ENCODE measurements around the gene HES5. TPM values are rescaled to one million over a fixed set of nuclear protein-coding genes. Genes with fewer than 3 reads are reported as not detected.

The HES5 gene
- total RNA-seq, 1 donor from 2014 or later = 1.5 TPM

DNA sequence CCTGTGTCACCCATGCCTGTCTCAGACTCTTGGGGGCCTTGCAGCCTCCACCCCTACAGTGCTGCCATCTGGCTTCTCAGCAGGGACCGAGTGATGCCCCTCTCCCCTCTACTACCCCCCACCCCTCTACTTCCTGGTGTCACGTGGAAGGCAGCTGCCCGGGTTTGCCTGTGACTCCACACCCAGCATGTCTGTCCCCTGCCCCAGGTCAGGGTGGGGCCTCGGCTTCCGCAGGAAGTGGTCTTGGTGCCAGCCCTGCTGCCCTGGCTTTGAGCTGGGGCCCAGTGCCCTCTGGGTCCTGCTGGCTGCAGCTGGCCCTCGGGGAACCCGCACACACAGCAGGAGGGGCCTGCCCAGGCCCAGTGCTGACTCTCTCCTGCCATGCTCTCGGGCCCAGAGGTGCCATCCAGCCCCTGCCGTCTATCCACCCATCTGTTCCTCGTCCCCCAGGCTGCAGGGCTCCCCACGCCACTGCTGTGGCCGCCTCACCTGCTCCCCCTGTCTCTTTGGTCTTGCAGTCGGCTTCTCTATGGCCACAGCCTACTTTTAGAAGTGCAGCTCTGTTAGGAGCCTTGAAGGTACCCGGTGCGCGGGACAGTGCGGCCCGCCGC is 30.0 kb downstream of the HES5 start:
- no peak for DNase-seq

DNA sequence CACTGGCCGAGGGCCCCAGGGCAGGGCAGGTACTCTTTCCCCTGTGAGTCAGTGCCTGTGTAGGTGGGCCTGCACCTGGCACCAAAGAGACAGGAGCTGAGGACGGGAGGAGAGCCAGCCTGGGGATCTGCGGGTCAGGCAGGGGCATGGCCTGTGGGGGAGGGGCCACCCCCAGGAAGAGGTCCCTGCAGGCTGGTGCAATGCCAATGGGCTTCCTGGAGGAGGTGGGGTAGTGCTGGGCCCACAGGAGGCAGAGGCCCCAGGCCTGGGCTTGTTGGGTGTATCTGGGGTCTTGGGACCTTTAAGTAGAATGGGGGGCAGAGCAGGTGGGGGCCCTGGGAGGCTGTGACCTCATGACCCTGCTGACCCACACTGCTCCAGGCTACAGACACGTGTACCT is 30.8 kb downstream of the HES5 start:
- no peak for DNase-seq

DNA sequence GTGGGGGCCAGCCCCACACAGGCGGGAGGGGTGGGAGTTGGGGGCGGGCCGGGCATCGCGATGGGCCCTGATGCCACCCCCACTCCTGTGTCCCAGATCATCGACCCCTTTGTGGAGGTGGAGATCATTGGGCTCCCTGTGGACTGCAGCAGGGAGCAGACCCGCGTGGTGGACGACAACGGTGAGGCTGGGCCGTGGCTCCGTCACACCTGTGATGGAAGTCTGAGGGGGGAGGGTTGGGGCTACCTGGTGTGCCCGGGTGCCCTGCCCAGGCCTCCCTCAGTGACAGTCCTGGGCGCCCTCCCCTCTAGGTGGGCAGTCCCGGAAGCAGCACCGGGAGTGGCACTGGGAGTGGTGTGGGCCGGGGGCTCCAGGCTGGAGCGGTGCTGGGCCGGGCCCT is 31.4 kb downstream of the HES5 start:
- no peak for DNase-seq

DNA sequence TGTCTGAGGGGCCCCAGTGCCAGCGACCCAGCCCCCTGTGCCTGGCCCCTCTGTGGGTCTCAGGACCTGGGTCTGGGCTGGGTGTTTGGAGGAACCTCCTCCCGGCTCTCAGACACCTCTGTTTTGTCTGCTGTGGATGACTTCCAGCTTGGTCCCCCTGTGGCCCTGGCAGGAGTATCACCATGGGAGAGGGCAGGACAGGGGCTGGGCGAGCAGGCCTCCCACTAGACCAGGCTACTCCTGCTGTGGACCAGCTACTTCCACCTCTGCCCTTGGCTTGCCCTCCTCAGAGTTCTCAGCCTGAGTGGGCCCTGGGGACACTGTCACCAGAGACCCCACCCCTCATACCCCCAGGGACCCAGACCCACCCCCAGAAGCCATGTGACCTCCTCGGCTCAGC is 32.2 kb downstream of the HES5 start:
- no peak for DNase-seq

DNA sequence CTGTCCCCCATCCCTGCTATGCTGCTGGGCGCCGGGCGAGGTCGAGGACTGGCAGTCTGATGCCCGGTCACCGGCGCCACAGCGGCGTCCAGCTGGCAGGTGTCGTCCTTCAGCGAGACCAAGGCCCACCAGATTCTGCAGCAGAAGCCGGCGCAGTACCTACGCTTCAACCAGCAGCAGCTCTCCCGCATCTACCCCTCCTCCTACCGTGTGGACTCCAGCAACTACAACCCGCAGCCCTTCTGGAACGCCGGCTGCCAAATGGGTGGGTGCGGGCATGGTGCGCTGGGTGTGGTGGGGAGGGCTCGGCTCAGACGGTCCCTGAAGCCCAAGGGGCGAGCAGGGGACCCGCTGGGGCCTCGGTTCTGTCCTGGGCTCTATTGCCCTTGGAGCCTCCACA is 33.3 kb downstream of the HES5 start:
- DNase-seq = no peak

DNA sequence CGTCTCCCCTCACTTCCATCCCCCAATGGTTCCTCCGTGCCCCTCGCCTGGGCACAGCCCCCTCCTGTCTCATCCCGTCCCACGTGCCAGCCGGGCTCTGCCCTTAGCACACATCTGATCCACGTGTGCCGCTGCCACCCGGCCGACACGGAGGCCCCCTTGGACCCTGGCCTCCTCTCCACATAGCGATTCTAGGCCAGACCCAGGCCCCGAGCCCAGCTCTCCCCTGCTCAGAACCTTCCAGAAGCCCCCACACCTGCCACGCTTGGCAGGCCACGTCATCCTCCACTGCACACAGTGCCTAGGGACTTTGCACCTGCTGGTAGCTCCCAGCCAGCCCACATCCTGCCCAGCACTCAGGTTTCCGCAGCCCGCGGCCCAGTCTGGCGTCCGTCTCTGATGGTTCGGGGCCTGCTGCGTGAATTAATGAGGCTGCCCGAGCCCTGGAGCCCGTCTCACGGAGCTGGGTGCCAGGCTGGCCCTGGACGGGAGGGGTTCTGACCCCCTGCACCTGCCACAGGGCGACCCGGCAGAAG is 33.9 kb downstream of the HES5 start:
- no peak for DNase-seq

DNA sequence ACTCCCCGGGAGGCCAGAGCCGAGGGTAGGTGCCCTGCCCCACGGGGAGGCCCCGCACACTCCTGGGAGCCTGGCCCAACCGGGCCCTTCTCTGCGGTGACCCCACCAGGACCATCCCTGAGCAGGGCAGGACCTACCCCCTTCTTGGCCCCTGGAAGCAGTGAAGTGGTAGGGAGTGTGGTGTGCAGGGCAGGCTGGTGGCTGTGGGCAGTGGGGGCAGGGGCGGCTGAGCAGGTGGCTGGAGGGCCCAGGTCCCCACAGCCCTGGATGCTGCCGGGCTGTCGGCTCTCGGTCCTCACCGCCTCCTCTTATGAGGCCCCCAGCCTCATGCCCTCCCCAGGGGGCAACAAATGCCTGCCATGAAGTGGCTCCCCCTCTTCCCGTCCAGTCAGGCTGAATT is 34.5 kb downstream of the HES5 start:
- no peak for DNase-seq

DNA sequence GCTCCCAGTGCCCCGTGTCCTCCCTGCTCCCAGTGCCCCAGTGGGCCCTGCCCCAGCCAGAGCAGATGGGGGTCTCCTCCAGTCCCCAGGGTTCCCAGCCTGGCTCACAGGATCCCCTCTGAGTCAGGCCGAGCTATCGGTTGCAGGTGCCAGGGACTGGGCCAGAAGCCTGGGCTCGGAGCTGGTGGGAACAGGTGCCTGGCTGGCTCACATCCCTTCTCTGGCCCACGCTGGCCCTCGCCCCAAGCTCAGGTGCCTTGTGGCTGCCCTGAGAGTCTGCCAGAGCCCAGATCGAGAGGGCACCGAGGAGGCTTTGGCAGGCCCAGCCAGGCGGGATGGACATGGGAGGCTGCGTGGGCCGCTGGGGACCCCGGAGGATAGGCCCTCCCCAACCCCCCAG is 35.0 kb downstream of the HES5 start:
- DNase-seq = no peak

DNA sequence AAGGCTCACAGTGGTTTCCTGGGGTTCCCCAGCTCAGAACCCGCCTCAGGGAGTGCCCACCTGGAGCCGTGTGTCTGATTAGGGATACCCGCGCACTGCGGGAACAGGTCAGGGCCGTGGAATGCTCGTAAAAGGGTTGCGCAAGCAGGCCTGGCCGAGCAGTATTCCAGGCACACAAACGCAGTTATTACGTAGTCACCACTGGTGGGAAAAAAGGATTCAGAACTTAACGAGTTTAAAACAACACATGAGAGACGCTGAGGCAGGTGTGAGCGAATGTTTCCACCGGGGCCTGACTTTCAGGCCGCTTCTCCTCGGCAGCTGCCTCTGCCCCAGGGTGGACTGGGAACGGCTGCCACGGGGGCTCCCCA is 35.8 kb downstream of the HES5 start:
- DNase-seq = no peak

DNA sequence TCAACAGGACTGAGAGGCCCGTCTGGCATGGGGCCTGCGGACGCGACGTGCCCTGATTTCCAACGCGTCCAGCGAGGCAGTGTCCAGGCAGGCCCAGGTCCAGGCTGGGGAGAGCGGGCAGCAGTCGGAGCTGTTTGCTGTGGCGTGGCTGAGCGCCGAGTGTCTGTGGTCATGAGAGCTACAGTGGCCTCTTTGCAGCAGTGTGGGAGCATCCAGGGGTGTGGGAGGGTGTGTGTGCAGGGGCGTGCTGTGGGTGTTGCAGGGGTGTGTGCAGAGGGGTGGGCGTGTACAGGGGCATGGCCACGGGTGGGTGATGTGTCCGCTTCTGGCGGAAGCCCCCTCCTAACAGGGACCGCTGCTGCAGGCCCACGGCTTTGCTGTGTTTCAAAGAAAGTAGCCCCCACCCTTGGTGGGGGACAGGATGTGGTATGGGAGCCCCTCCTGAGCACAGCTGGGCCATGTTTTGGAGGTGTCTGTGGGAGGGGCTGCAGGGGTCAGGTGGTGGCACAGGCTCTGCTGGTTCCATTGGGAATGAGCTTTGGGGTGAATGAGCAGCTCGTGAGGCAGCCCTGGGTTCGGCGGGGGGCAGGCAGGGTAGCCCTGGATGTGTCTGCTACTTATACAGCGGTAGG is 36.3 kb downstream of the HES5 start:
- DNase-seq = no peak

DNA sequence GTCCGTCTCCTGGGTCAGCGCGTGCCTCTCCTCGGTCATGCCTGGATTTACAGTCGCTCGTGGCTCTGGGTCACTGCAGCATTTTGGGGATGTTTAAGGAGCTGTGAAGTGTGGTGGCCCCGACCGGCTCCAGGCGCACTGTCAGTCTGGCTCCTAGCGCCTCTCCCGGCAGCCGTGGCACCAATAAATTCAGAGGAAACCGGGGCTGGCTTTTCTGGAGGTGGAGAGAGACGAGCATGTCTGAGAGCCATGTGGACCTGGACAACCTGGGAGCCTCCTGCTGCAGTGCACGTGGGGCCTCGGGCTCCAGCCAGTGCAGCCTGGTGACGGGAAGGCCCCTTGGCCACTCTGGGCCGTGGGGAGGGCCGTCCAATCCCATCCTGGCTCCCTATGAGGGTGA is 36.8 kb downstream of the HES5 start:
- DNase-seq = no peak

DNA sequence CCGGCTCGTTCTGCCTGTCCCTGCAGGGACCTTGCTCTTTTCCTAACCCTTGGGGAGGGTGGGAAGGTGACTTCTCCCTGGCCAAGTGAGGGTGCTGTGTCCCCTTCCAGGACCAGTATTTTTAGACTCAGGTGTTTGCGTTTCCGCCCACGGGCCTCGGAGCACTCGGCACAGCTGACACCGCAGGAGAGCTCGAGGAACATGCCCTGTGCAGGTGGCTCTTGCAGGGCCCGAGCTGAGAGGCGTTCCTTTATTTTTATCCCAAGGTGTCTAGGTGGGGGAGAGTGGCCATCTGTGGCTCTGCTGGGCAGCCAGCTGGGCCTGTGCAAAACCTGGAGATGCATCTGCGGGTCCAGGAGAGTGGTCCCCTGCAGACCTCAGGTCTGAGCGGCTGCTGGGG is 38.0 kb downstream of the HES5 start:
- no peak for DNase-seq

DNA sequence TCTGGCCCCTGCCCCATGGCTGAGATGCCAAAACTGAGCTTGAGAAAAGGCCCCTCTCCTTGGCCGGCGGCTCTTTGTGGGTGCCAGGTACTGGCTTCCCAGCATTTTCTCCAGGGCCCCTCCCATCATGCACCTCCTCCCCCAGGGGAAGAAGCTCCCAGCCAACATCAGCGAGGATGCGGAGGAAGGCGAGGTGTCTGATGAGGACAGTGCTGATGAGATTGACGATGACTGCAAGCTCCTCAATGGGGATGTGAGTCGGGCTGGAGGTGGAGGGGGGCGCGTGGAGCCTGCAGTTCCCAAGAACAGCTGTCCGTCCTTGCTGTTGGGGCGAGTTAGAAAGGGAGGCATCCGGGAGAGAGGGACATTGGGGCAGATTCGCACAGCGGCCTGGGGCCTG is 40.4 kb downstream of the HES5 start:
- DNase-seq = no peak

DNA sequence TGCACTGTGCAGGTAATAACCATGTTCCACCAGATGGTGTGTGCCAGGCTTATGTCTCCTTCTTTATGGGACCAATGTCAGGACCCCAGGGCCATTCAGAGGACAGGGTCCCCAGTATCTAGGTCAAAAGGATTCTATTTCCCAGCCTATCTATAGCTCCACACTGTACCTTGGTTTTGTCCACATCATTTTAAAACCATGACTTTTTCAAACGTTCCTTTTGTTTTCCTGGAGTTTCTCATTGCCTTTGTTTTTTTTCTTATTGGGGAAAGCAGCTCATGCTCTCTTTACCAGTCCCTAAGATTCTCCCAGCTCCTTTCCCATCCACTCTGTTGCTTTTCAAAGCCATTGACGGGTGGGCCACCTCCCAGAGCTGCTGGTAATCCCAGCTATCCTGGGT is 41.4 kb downstream of the HES5 start:
- DNase-seq = no peak

DNA sequence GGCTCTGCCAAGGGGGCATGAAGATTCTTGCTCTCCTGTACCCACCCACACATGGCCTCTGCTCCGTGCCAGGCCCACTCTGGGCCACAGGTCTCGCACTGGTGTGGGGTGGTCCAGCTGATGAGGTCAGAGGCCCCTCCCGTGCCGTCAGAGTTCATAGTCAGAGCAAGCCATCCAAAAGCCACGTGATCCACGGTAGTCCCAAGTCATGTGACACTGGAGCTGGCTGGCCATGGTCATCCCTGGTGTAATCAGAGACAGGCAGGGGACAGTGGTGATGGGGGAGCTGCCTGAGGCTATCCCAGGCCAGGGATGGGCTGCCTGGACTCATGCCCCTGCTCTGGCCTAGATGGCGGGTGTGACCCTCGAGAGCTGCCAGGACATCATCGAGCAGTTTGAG is 43.5 kb downstream of the HES5 start:
- DNase-seq = no peak

DNA sequence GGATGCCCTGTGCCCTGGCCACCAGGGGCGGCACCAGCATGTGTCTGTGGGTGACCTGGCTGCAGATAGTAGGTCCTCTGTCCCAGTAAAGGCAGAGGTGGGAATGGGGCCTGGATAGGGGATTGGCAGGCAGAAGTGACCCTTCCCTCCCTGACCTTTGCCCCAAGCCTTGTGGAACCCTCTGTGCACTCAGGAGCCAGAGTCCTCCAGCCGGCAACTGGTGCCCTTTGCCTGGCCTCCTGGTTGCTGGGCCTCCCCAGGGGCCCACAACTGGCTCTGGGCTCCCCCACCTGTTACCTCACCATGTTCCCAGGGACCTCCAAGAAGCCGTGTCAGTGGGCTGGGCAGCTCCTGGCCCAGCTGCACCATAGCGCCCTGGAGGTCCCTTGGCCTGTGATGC is 44.0 kb downstream of the HES5 start:
- DNase-seq = no peak

DNA sequence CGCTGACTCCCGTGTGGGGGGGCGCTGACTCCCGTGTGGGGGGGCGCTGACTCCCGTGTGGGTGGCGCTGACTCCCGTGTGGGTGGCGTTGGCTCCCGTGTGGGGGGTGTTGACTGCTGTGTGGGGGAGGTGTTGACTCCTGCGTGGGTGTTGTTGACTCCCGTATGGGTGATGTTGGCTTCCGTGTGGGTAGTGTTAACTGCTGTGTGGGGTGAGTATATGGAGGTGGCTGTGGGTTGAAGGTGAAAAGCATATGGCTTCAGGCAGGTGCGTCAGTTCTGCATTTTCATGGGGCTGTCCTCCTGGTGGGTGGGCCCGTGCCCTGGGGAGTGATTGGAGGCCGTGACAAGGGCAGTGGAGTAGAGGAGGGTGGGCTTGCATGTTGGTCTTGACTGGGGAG is 46.1 kb downstream of the HES5 start:
- DNase-seq = no peak

DNA sequence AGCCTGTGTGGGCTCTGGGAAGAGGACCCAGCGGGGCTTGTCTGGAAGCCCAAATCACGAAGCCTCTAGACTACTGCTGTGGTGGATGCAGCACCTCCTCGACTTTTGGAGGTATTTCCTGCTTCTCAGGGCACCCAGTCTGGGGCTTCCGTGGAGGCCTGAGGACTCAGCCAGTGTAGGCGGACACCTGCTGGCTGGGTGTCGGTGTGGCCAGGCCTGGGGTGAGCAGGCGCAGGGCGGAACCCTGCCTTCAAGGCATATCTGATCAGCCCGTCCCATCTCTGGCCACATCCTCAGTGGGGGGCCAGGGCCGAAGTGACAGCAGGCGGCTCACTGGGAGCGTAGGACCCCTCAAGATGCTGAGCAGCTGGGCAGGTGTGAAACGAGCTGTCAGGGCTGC is 47.0 kb downstream of the HES5 start:
- DNase-seq = no peak

DNA sequence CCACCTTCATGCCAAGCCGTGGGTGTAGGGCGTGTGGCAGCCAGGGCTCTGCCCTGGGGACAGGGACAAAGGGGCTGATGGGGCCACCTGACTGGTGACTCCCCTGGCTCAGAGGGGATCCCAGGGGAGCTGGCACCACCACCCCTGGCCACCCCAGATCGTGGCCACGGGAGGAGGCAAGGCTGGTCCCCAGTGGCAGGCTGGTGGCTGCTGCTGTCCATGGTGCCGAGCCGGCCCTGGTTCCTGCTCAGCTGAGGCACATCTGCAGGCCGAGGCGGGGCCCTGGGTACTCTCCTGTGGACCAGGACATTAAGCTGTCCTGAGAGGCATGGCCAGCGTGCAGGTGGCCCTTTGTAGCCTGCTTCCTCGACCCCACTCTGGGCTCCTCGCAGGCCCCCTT is 47.5 kb downstream of the HES5 start:
- DNase-seq = no peak

DNA sequence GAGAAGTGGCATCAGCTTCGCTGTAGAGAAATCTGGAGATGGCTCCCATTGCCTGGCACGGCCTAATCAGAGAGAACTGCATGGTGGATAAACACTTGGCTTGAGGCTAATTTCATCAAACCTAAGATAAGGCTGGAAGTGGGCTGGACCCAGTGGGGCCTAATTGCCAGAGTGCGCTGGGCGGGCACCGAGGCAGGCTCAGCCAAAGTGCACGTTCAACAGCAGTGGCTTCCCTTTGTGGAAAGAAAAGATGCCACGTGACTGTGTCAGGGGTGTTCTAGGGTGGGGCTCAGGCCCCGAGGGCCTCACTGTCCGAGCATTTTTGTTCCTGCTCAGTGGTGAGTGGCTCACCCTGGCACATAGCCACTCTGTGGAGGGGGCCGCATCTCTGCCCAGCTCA is 48.2 kb downstream of the HES5 start:
- no peak for DNase-seq

DNA sequence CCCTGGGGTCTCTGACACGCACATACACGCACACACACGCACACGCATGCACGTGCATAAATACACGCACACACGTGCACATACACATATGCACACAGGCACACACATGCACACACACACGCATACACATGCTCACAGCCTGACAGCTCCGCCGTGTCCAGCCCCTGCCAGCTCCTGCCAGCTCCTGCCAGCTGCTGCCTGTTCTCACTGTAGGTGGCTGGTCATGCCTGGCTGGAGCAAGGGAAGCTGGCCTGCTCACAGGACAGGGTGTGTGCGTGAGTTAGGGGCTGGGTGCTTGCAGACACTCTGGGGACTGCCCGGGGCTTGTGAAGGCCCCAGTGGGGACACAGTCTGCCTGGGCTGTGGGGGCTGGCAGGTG is 49.1 kb downstream of the HES5 start:
- DNase-seq = no peak

DNA sequence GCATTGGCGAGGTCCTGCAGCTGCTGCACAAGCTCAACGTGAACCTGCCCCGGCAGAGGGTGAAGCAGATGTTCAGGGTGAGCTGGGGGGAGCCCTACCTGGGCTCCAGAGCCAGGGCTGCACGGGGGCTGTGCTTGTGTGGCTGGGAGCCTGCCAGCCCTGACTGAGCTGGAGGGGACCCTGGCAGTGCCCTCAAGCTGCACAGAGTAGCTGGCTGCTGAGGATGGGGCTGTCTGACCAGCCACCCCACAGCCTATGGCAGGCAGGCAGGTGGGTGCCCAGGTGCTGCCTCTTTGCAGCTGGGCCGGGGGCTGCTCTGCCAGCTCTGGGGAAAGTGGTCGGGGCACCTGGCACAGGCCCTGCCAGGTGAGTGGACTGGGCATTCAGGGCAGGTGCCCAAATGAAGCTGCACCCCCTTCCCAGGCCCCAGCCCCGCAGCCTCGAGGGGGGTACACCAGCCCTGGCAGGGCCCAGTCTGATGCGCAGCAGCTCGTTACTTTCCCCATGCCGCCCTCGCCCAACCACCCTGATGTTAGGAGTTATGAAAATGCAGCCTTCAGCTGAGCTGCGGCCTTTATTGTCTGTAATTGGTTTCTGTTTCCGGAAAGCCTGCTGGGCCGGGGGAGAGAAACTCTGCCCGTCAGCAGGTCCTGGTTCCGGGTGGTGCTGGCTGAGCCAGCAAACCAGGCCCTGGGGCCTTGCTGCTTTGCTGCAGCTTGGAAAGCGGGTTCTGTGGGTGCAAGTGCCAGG is 49.7 kb downstream of the HES5 start:
- DNase-seq = no peak

DNA sequence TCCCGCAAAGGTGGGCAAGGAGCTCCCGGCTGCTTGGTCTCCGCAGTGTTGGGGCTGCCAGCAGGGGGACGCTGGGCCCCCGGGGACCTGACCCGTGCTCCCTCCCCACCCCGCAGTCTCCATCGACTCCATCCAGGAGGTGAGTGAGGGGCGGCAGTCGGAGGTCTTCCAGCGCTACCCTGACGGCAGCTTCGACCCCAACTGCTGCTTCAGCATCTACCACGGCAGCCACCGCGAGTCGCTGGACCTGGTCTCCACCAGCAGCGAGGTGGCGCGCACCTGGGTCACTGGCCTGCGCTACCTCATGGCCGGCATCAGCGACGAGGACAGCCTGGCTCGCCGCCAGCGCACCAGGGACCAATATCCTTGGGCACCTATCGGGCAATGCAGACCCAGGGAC is 50.4 kb downstream of the HES5 start:
- no peak for DNase-seq

DNA sequence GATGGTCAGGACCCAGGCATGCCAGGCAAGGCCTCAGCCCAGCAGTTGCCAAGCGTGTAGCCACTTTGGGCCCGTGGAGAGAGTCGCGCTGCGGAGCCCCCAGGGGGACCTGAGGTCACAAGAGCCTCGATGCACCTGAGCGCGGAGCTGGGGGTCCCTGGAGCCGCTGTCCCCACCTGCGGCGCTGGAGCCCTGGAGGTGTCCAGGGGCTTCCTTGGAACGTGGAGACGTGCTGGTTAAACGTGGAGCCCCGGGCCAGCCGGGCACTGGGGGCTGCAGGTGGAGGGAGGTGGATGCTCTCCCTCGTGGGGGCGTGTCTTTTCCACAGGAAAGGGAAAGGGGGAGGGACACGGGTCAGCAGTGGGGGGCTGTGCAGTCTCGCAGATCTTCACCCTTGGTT is 50.9 kb downstream of the HES5 start:
- no peak for DNase-seq

Data from skin of body (tissue), 2 donors.